GM12891 (cell line): ENCODE measurements around the gene FA2H.

Experiments
- DNase-seq: peaks from one replicate; pipeline ENCODE4 v3.0.0; 2011; ENCODE audit warnings: low spot score; ENCODE audit not compliant: insufficient read length
- FAIRE-seq: peaks from 2 replicates; lab custom pipeline; 2011; peaks lifted over from hg19 to GRCh38; lab: Jason Lieb, UNC
- PAX5 ChIP-seq: IDR thresholded peaks from 2 replicates; pipeline ENCODE4 v1.6.1; 2011; ENCODE audit warnings: low read length, moderate library complexity, mild to moderate bottlenecking; ENCODE audit not compliant: insufficient read depth, severe bottlenecking
- POLR2A ChIP-seq: IDR thresholded peaks from 2 replicates; pipeline ENCODE4 v1.6.1; 2011; ENCODE audit warnings: low read depth, low read length, control low read depth
- POLR2AphosphoS5 ChIP-seq: IDR thresholded peaks from 2 replicates; pipeline ENCODE4 v1.6.1; 2011; ENCODE audit warnings: low read depth, low read length, control low read depth
- POU2F2 ChIP-seq: IDR thresholded peaks from 2 replicates; pipeline ENCODE4 v1.6.1; 2011; ENCODE audit warnings: low read depth, mild to moderate bottlenecking, control low read depth, low read length, moderate library complexity
- SPI1 ChIP-seq: IDR thresholded peaks from 2 replicates; pipeline ENCODE4 v1.6.1; 2011; ENCODE audit warnings: low read depth, low read length, control low read depth
- TAF1 ChIP-seq: IDR thresholded peaks from 2 replicates; pipeline ENCODE4 v1.6.1; 2011; ENCODE audit warnings: low read depth, low read length, control low read depth

Gene FA2H

GRCh38 chr16:74756203-74756602 lies 18.4 kb downstream of the FA2H start:
- no peak for TF ChIP-seq PAX5
- no peak for TF ChIP-seq POLR2A
- TF ChIP-seq POU2F2 = no peak
- no peak for TF ChIP-seq POLR2AphosphoS5
- TF ChIP-seq TAF1 = no peak
- TF ChIP-seq SPI1 = no peak
- DNase-seq = no peak
- FAIRE-seq = no peak

DNA sequence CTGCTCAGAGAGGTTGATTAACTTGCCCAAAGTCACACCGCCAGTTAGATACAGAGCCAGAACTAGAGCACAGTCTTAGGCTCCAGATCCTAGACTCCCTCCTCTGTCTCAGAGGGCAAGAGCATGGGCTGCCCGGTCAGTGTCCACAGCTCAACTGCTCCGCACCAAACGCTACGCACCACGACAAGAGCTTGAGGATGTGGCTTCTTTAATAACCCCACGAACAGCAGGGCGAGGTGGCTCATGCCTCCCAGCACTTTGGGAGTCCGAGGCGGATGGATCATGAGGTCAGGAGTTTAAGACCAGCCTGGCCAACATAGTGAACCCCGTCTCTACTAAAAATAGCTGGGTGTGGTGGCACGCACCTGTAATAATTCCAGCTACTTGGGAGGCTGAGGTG lies 21.4 kb downstream of the FA2H start:
- FAIRE-seq = no peak
- no peak for DNase-seq
- TF ChIP-seq POLR2A (no peak), PAX5 (no peak), POU2F2 (no peak), SPI1 (no peak), POLR2AphosphoS5 (no peak), TAF1 (no peak)

- TF ChIP-seq SPI1 (no peak), POU2F2 (no peak), POLR2AphosphoS5 (no peak), POLR2A (no peak), TAF1 (no peak), PAX5 (no peak)
- FAIRE-seq (no peak), DNase-seq (no peak)
Observed at GRCh38 chr16:74752756-74753155, 21.9 kb downstream of the FA2H start.

GRCh38 chr16:74752258-74752657 lies 22.4 kb downstream of the FA2H start:
- FAIRE-seq = no peak
- TF ChIP-seq POLR2A (no peak), PAX5 (no peak), TAF1 (no peak), SPI1 (no peak), POLR2AphosphoS5 (no peak), POU2F2 (no peak)

DNA sequence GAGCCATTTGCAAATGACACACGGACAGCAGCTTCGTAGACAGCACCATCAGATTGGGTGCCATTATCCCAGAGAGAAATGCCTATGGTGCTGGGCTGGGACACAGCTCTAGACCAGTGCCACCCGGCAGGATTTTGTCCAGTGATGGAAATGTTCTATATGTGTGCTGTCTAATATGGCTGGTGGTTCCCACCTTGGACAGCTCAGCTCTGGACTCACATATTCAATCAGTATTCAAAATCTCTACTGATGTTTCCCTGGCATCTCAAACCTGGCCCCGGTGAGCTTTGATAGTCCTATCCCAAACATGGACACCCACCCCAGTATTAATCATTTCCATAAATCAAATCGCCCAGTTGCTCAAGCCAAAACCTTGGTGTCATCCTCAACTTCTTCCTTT lies 23.0 kb downstream of the FA2H start:
- TF ChIP-seq TAF1 = no peak
- TF ChIP-seq POLR2AphosphoS5 = no peak
- TF ChIP-seq POLR2A = no peak
- no peak for TF ChIP-seq POU2F2
- no peak for TF ChIP-seq PAX5
- TF ChIP-seq SPI1 = no peak
- FAIRE-seq (no peak), DNase-seq (no peak)

More at GRCh38 chr16:74752258-74752657, 22.4 kb downstream of the FA2H start:
- no peak for DNase-seq

DNA sequence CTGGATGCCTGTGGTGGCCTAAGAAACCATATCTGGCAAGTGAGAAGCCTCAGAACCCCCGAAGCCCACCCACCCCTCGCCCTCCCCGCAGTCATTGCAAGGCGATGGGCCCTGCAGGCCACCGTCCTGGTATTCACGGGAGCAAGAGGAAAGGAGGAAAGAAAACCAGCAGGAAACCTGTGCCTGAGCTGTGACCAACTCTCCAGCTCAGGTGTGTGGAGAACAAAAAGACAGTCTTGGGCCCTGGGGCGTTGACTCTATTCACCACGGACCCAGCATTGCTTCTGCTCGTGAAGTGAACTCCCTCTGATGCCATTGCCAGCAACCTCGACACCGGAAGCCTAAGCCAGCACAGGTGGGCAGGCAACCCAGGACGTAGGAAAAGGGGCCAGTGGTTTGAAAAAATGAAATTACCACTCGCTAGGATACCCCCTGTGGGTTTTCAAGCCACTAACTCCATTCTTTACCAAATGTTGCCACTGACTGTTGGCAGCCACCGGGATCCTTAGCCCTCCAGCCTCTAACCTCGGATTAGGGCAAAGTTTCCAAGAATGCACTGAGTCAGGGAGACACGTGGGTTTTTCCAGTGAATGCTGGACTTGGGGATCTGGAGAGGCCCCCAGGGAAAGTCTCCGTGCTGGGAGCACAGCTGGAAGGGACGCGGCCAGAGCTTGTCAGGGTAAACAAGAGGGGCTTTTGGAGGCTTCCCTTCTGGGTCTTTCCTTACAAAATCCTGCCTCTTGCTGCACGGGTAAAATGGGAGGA lies 25.1 kb downstream of the FA2H start:
- DNase-seq (no peak), FAIRE-seq (no peak)
- TF ChIP-seq POLR2A = no peak
- no peak for TF ChIP-seq PAX5
- TF ChIP-seq POLR2AphosphoS5 = no peak
- no peak for TF ChIP-seq POU2F2
- TF ChIP-seq SPI1 = no peak
- TF ChIP-seq TAF1 = no peak

GRCh38 chr16:74748616-74749026 lies 26.0 kb downstream of the FA2H start:
- TF ChIP-seq TAF1 = no peak
- no peak for TF ChIP-seq POLR2AphosphoS5
- no peak for TF ChIP-seq POU2F2
- no peak for TF ChIP-seq PAX5
- TF ChIP-seq POLR2A = no peak
- no peak for TF ChIP-seq SPI1
- FAIRE-seq (no peak), DNase-seq (no peak)

GRCh38 chr16:74747716-74748615 lies 26.7 kb downstream of the FA2H start:
- no peak for TF ChIP-seq POLR2A
- TF ChIP-seq TAF1 = no peak
- TF ChIP-seq SPI1 = no peak
- no peak for TF ChIP-seq PAX5
- no peak for TF ChIP-seq POLR2AphosphoS5
- no peak for TF ChIP-seq POU2F2
- no peak for DNase-seq
- no peak for FAIRE-seq

GRCh38 chr16:74745926-74746325 lies 28.7 kb downstream of the FA2H start:
- no peak for FAIRE-seq
- TF ChIP-seq POLR2AphosphoS5 (no peak), PAX5 (no peak), SPI1 (no peak), POU2F2 (no peak)

More at GRCh38 chr16:74745926-74746325, 28.7 kb downstream of the FA2H start:
- DNase-seq = no peak
